SK-N-SH (cell line): ENCODE results near the gene DNAJC21. TPM values are rescaled to one million over a fixed set of nuclear protein-coding genes. Genes with fewer than 3 reads are reported as not detected.

ENCODE experiments used
- CTCF ChIA-PET: fragments of 300-600, 350-600 bp; formaldehyde crosslinking; extraction: SDS; loops from one replicate; lab custom pipeline; 2021; lab: Yijun Ruan, JAX
- POLR2A ChIA-PET: fragments of 350-600 bp; sonication (Branson Sonifier 250); formaldehyde crosslinking; extraction: SDS; loops from one replicate; lab custom pipeline; 2020; ENCODE audit warnings: antibody characterized with exemption, inconsistent platforms; lab: Yijun Ruan, JAX
- DNase-seq: peaks from one replicate; pipeline ENCODE4 v3.0.0; 2012
- H2AFZ ChIP-seq: fragments of 200-600 bp; sonication (generic); 2 replicates; pipeline ENCODE4 v1.8.1; 2016; ENCODE audit warnings: antibody characterized with exemption, mild to moderate bottlenecking, low read depth
- H3F3A ChIP-seq: fragments of 200-600 bp; sonication (generic); replicated peaks from 2 replicates; pipeline ENCODE3; 2016; ENCODE audit warnings: antibody characterized with exemption, mild to moderate bottlenecking; ENCODE audit not compliant: insufficient read depth
- H3K27ac ChIP-seq, 2 experiments: fragments of 200-500 bp in 1 of 2; fragments of 200-600 bp in 1 of 2; sonication (Bioruptor generic) in 1 of 2; sonication (generic), shearing (Covaris generic) in 1 of 2; 2 replicates each; pipeline versions ENCODE4 v1.5.1 to v1.6.1; 2014 to 2016; ENCODE audit warnings: low read depth in 2 of 2, inconsistent platforms in 1 of 2, low read length in 1 of 2, mild to moderate bottlenecking in 1 of 2, mixed read lengths in 1 of 2
- H3K27me3 ChIP-seq: fragments of 200-600 bp; sonication (generic), shearing (Covaris generic); 2 replicates; pipeline ENCODE4 v1.6.1; 2016; ENCODE audit warnings: mixed run types; ENCODE audit not compliant: insufficient read depth
- H3K36me3 ChIP-seq, 2 experiments: fragments of 200-500 bp in 1 of 2; fragments of 200-600 bp in 1 of 2; sonication (Bioruptor generic) in 1 of 2; sonication (generic) in 1 of 2; replicated peaks in 1 of 2; 2 replicates each; pipeline versions ENCODE3 to v1.5.1; 2014 to 2016; ENCODE audit warnings: low read length in 1 of 2, mild to moderate bottlenecking in 1 of 2; ENCODE audit not compliant: insufficient read depth in 2 of 2, control insufficient read depth in 1 of 2
- H3K4me1 ChIP-seq, 2 experiments: fragments of 200-500 bp in 1 of 2; fragments of 200-600 bp in 1 of 2; sonication (Bioruptor generic) in 1 of 2; sonication (generic), shearing (Covaris generic) in 1 of 2; 2 replicates each; pipeline versions ENCODE4 v1.5.1 to v1.6.1; 2014 to 2016; ENCODE audit warnings: low read depth in 1 of 2, low read length in 1 of 2, mixed run types in 1 of 2; ENCODE audit not compliant: insufficient read depth in 2 of 2, control insufficient read depth in 1 of 2
- H3K4me2 ChIP-seq: fragments of 200-600 bp; sonication (generic), shearing (Covaris generic); 2 replicates; pipeline ENCODE4 v1.6.1; 2017; ENCODE audit warnings: mixed run types
- H3K4me3 ChIP-seq, 2 experiments: fragments of 200-500 bp in 1 of 2; fragments of 200-600 bp in 1 of 2; sonication (Bioruptor generic) in 1 of 2; sonication (generic), shearing (Covaris generic) in 1 of 2; 2 replicates each; pipeline versions ENCODE4 v1.5.1 to v1.8.1; 2014 to 2016; ENCODE audit warnings: low read depth in 2 of 2, inconsistent platforms in 1 of 2, low read length in 1 of 2, mild to moderate bottlenecking in 1 of 2, mixed read lengths in 1 of 2, moderate library complexity in 1 of 2
- H3K79me2 ChIP-seq: fragments of 200-600 bp; sonication (generic); 2 replicates; pipeline ENCODE4 v1.8.1; 2017; ENCODE audit warnings: mild to moderate bottlenecking; ENCODE audit not compliant: insufficient read depth
- H3K9ac ChIP-seq: fragments of 200-600 bp; sonication (generic); 2 replicates; pipeline ENCODE4 v1.6.1; 2017; ENCODE audit warnings: mixed run types
- H3K9me2 ChIP-seq: fragments of 200-600 bp; sonication (generic); 2 replicates; pipeline ENCODE4 v1.6.1; 2017; ENCODE audit warnings: mixed run types
- H3K9me3 ChIP-seq: fragments of 200-600 bp; sonication (generic); 2 replicates; pipeline ENCODE4 v1.6.1; 2017; ENCODE audit warnings: mixed run types, mild to moderate bottlenecking, moderate library complexity
- H4K20me1 ChIP-seq: fragments of 200-600 bp; sonication (generic); 2 replicates; pipeline ENCODE4 v1.6.1; 2017; ENCODE audit warnings: mild to moderate bottlenecking, mixed run types; ENCODE audit not compliant: insufficient read depth
- ELF1 ChIP-seq: IDR thresholded peaks from 2 replicates; pipeline ENCODE4 v1.4.0; 2012
- FOXJ3 ChIP-seq: sonication (generic); formaldehyde crosslinking; IDR thresholded peaks from 2 replicates; pipeline ENCODE4 v1.5.1; 2020; ENCODE audit warnings: mild to moderate bottlenecking, missing genetic modification reagents
- FOXM1 ChIP-seq: IDR thresholded peaks from 2 replicates; pipeline ENCODE4 v1.4.0; 2012; ENCODE audit warnings: low read depth, mild to moderate bottlenecking
- GABPA ChIP-seq: IDR thresholded peaks from 2 replicates; pipeline ENCODE4 v1.4.0; 2012; ENCODE audit warnings: low read depth, mild to moderate bottlenecking
- GATA2 ChIP-seq: sonication (generic); formaldehyde crosslinking; IDR thresholded peaks from 2 replicates; pipeline ENCODE4 v1.5.0; 2020; ENCODE audit warnings: mild to moderate bottlenecking, missing genetic modification reagents
- NFIC ChIP-seq: IDR thresholded peaks from 2 replicates; pipeline ENCODE4 v1.4.0; 2012; ENCODE audit warnings: borderline replicate concordance
- NRF1 ChIP-seq: IDR thresholded peaks from 2 replicates; pipeline ENCODE4 v1.6.1; 2012; ENCODE audit warnings: low read depth, mild to moderate bottlenecking, low read length
- RAD21 ChIP-seq: IDR thresholded peaks from 2 replicates; pipeline ENCODE4 v1.6.1; 2012; ENCODE audit warnings: mild to moderate bottlenecking, low read length
- RCOR1 ChIP-seq: fragments of 150-350 bp; IDR thresholded peaks from 2 replicates; pipeline ENCODE4 v1.6.1; 2017; ENCODE audit warnings: antibody characterized with exemption, low read length
- RFX5 ChIP-seq: IDR thresholded peaks from 2 replicates; pipeline ENCODE4 v1.6.1; 2012; ENCODE audit warnings: mild to moderate bottlenecking, improper control_type of control experiment, low read length
- RXRA ChIP-seq: IDR thresholded peaks from 2 replicates; pipeline ENCODE4 v1.4.0; 2012; ENCODE audit warnings: low read depth, mild to moderate bottlenecking, borderline replicate concordance
- SIN3A ChIP-seq: IDR thresholded peaks from 2 replicates; pipeline ENCODE4 v1.6.1; 2012; ENCODE audit warnings: low read depth, mild to moderate bottlenecking, low read length, moderate library complexity, borderline replicate concordance
- WGBS: methylation state at CpG from one replicate; pipeline ENCODE4 v1.1.6; 2017; ENCODE audit warnings: low lambda C conversion rate; 5-methylcytosine and 5-hydroxymethylcytosine counted together
- polyA plus RNA-seq, 3 experiments: library from polyadenylated mRNA; depleted of rRNA; stranded (reverse); fragments of >200 nt; gene quantifications; 2 replicates each; pipeline ENCODE4 v1.2.3, GENCODE V29; 2012
- TF ChIP-seq, protein P1 (sequence below): IDR thresholded peaks from 2 replicates; pipeline ENCODE4 v1.4.0; 2012; ENCODE audit warnings: low read depth, borderline replicate concordance
- TF ChIP-seq, protein P2 (sequence below): IDR thresholded peaks from 2 replicates; pipeline ENCODE4 v1.6.1; 2012; ENCODE audit warnings: mild to moderate bottlenecking, low read depth, low read length, moderate library complexity
- TF ChIP-seq, protein P3 (sequence below): IDR thresholded peaks from 2 replicates; pipeline ENCODE4 v1.4.0; 2012; ENCODE audit warnings: low read depth, borderline replicate concordance

Gene DNAJC21
- polyA plus RNA-seq, 1 of the 3 experiments (the other 2 are of a cell fraction), result 8.8 TPM

DNA sequence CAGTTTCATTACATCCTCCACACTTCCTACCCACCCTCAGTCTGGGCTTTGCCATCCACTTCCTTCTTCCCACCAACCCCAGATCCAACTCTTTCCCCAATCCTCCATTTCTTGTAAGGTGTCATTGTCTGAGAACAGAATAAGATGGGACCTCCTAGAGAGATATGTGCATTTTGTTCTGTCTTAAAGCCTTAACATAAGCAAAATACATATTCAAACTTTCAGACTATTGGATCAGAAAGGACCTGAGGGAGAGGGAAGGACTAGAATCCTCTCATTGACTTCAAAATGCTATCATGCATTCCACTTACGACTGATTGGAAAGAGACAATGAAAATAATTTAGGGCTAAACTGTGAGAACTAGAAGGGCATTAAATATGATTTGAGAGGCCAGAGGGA lies 75.4 kb downstream of the DNAJC21 start:
- TF ChIP-seq RXRA (no peak), RFX5 (no peak), GATA2 (no peak), GABPA (no peak), FOXM1 (no peak), RAD21 (no peak), NRF1 (no peak), FOXJ3 (CRISPR knock-in tag) (no peak), NFIC (no peak), SIN3A (no peak), RCOR1 (no peak), ELF1 (no peak)
- TF ChIP-seq, protein P1, sequence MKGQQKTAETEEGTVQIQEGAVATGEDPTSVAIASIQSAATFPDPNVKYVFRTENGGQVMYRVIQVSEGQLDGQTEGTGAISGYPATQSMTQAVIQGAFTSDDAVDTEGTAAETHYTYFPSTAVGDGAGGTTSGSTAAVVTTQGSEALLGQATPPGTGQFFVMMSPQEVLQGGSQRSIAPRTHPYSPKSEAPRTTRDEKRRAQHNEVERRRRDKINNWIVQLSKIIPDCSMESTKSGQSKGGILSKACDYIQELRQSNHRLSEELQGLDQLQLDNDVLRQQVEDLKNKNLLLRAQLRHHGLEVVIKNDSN, result no peak
- TF ChIP-seq, protein P2, sequence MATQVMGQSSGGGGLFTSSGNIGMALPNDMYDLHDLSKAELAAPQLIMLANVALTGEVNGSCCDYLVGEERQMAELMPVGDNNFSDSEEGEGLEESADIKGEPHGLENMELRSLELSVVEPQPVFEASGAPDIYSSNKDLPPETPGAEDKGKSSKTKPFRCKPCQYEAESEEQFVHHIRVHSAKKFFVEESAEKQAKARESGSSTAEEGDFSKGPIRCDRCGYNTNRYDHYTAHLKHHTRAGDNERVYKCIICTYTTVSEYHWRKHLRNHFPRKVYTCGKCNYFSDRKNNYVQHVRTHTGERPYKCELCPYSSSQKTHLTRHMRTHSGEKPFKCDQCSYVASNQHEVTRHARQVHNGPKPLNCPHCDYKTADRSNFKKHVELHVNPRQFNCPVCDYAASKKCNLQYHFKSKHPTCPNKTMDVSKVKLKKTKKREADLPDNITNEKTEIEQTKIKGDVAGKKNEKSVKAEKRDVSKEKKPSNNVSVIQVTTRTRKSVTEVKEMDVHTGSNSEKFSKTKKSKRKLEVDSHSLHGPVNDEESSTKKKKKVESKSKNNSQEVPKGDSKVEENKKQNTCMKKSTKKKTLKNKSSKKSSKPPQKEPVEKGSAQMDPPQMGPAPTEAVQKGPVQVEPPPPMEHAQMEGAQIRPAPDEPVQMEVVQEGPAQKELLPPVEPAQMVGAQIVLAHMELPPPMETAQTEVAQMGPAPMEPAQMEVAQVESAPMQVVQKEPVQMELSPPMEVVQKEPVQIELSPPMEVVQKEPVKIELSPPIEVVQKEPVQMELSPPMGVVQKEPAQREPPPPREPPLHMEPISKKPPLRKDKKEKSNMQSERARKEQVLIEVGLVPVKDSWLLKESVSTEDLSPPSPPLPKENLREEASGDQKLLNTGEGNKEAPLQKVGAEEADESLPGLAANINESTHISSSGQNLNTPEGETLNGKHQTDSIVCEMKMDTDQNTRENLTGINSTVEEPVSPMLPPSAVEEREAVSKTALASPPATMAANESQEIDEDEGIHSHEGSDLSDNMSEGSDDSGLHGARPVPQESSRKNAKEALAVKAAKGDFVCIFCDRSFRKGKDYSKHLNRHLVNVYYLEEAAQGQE, result no peak
- TF ChIP-seq, protein P3, sequence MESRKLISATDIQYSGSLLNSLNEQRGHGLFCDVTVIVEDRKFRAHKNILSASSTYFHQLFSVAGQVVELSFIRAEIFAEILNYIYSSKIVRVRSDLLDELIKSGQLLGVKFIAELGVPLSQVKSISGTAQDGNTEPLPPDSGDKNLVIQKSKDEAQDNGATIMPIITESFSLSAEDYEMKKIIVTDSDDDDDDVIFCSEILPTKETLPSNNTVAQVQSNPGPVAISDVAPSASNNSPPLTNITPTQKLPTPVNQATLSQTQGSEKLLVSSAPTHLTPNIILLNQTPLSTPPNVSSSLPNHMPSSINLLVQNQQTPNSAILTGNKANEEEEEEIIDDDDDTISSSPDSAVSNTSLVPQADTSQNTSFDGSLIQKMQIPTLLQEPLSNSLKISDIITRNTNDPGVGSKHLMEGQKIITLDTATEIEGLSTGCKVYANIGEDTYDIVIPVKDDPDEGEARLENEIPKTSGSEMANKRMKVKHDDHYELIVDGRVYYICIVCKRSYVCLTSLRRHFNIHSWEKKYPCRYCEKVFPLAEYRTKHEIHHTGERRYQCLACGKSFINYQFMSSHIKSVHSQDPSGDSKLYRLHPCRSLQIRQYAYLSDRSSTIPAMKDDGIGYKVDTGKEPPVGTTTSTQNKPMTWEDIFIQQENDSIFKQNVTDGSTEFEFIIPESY, result no peak
- H3K79me2 ChIP-seq, result no peaks in the 10 kb centered on the region
- no peak overlapping the region for H3K27ac ChIP-seq
- no peaks in the 10 kb centered on the region for H3K36me3 ChIP-seq
- ChIA-PET POLR2A (no interaction called here), CTCF (interaction anchor here (1.0 kb wide), 1 partner anchor 8 kb away, joined by 3 read pairs; no protein-coding TSS in a partner anchor)
- 66% methylated on average over 1 of the region's 1 CpG for whole genome bisulfite sequencing
- no peak for DNase-seq
- H3K4me3 ChIP-seq, result no peak overlapping the region
- H4K20me1 ChIP-seq, result no peaks in the 10 kb centered on the region
- no peaks in the 10 kb centered on the region for H3K9me2 ChIP-seq
- no peaks in the 10 kb centered on the region for H3K9me3 ChIP-seq
- H3K4me2 ChIP-seq, result no peak overlapping the region
- no peaks in the 10 kb centered on the region for H3F3A ChIP-seq
- no peak overlapping the region for H3K9ac ChIP-seq
- peaks cover 8% of the 10 kb centered on the region; the same call in 1 of the 2 replicates for H3K27me3 ChIP-seq
- H3K4me1 ChIP-seq, result peaks cover 0 to 2% of the 10 kb centered on the region in 2 experiments; a peak in 1 of 4 replicates
- H2AFZ ChIP-seq, result no peak overlapping the region

Other genes with a start within 250 kb of the DNAJC21 start
- gene TTC23L, start 90.4 kb upstream of the DNAJC21 start, polyA plus RNA-seq (2012; rRNA removed), result 0.49 and 0.54 TPM in 2 replicates
- gene RAD1, start 14.1 kb upstream of the DNAJC21 start, polyA plus RNA-seq (2012; rRNA removed), result 18.2 and 21.2 TPM in 2 replicates
- 18.4 and 22.9 TPM in 2 replicates for gene BRIX1, start 13.8 kb upstream of the DNAJC21 start, polyA plus RNA-seq (2012; rRNA removed)
- gene AGXT2, start 118.4 kb downstream of the DNAJC21 start, polyA plus RNA-seq (2012; rRNA removed), result not detected in 2 replicates